ENCODE results near the gene ABCB9. TPM values are rescaled to one million over a fixed set of nuclear protein-coding genes. Genes with fewer than 3 reads are reported as not detected.
A peak's percentile ranks its signal among the peaks of the same experiment; 100 is the strongest.

The ABCB9 gene
- total and polyA plus RNA-seq, 9 donors, result 3.1 to 4.9 (median 3.4) TPM

GRCh38 chr12:122995503-122996187, 29.4 kb upstream of the ABCB9 start:
- Histone ChIP-seq H3K4me3 (ENCODE audit: low read length) (no peak overlapping the region), H3K27ac (ENCODE audit: low read length) (no peak overlapping the region), H3K4me1 (ENCODE audit: control insufficient read depth, insufficient read depth, low read length) (peaks cover 42% of the 10 kb centered on the region), H3K9me3 (replicated peaks; ENCODE audit: control insufficient read depth, low read depth, low read length) (no peaks in the 10 kb centered on the region), H3K36me3 (ENCODE audit: control insufficient read depth, insufficient read depth, low read length) (peaks cover 5% of the 10 kb centered on the region), H3K27me3 (ENCODE audit: control insufficient read depth, insufficient read depth, low read length) (no peaks in the 10 kb centered on the region)
- WGBS (ENCODE audit: insufficient coverage), result 65% methylated on average over 18 of the region's 20 CpGs
- peak; percentile 44 for DNase-seq

DNA sequence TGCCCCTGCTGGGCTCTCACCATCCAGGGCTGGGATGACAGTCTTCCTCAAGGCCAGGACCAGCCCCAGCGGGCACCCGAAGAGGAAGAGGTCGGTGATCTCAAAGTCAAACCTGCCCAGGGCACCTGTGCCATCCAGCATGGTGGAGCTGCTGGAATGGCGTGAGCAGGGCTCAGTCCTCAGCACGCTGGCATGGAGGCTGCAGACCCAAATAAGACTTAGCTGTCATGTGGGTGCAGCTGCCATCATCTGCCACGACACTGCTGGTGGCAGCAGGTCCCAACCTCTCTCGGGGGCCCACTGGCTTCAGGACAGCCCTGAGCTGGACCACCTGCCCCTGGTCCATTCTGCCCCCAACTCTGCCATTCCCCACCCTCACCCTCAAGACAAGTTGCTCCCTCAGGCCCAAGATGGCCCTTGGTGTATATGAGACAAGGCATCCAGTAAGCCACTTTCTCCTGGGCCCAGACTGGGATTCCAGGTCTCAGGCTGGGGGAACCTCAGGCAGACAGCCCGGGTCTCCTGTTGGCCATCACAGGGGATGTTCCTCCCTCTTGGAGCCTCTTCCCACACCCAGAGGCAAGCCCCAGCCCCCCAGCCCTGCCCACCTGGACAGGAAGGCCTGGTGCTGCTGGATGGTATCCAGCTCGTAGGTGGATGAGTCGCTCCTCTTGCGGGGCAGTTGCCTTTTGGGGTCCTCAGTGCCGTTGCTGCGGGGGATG, 28.7 kb upstream of the ABCB9 start:
- H3K27me3 ChIP-seq (ENCODE audit: control insufficient read depth, insufficient read depth, low read length), result no peaks in the 10 kb centered on the region
- H3K27ac ChIP-seq (ENCODE audit: low read length), result no peak overlapping the region
- 81% methylated on average over 13 of the region's 13 CpGs for WGBS (ENCODE audit: insufficient coverage)
- no peaks in the 10 kb centered on the region for H3K9me3 ChIP-seq (replicated peaks; ENCODE audit: control insufficient read depth, low read depth, low read length)
- DNase-seq, result no peak
- peaks cover 37% of the 10 kb centered on the region for H3K4me1 ChIP-seq (ENCODE audit: control insufficient read depth, insufficient read depth, low read length)
- no peak overlapping the region for H3K4me3 ChIP-seq (ENCODE audit: low read length)
- peaks cover 4% of the 10 kb centered on the region for H3K36me3 ChIP-seq (ENCODE audit: control insufficient read depth, insufficient read depth, low read length)

DNA sequence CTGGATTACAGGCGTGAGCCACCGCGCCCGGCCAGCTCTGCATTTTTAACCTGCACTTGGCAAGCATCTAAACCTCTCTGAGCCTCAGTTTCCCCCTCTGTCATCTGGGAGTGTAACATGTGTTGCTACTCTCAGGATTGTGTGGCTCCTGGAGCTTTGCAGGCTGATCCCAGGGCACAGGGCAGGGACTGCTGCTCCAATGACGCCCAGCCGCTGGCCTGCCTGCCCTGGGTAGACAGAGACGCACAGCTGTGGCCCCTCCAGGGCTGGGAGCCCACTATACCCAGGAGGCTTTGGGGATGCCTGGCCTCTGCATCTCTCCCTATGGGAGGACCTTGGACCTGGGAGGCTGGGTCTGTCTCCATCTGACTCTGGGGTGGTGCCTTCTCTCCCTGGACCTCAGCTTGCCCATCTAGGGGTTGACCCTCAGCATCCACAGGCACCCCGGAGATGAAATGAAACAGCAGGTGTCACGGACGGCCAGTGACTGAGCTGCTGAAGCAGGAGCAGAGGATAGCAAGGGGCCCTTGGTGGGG, 27.9 kb upstream of the ABCB9 start:
- H3K4me1 ChIP-seq (ENCODE audit: control insufficient read depth, insufficient read depth, low read length), result peaks cover 30% of the 10 kb centered on the region
- no peaks in the 10 kb centered on the region for H3K9me3 ChIP-seq (replicated peaks; ENCODE audit: control insufficient read depth, low read depth, low read length)
- peaks cover 4% of the 10 kb centered on the region for H3K36me3 ChIP-seq (ENCODE audit: control insufficient read depth, insufficient read depth, low read length)
- no peaks in the 10 kb centered on the region for H3K27me3 ChIP-seq (ENCODE audit: control insufficient read depth, insufficient read depth, low read length)
- 78% methylated on average over 7 of the region's 10 CpGs for WGBS (ENCODE audit: insufficient coverage)
- H3K4me3 ChIP-seq (ENCODE audit: low read length), result no peak overlapping the region
- DNase-seq, result no peak
- H3K27ac ChIP-seq (ENCODE audit: low read length), result no peak overlapping the region

- Histone ChIP-seq H3K4me1 (ENCODE audit: control insufficient read depth, insufficient read depth, low read length) (peaks cover 23% of the 10 kb centered on the region), H3K36me3 (ENCODE audit: control insufficient read depth, insufficient read depth, low read length) (peaks cover 13% of the 10 kb centered on the region), H3K9me3 (replicated peaks; ENCODE audit: control insufficient read depth, low read depth, low read length) (no peaks in the 10 kb centered on the region), H3K4me3 (ENCODE audit: low read length) (no peak overlapping the region), H3K27ac (ENCODE audit: low read length) (no peak overlapping the region), H3K27me3 (ENCODE audit: control insufficient read depth, insufficient read depth, low read length) (no peaks in the 10 kb centered on the region)
- WGBS (ENCODE audit: insufficient coverage), result 42% methylated on average over 18 of the region's 19 CpGs
- no peak for DNase-seq
These were observed 26.1 kb upstream of the ABCB9 start for GRCh38 chr12:122992386-122992785.

- Histone ChIP-seq H3K4me1 (ENCODE audit: control insufficient read depth, insufficient read depth, low read length) (peaks cover 23% of the 10 kb centered on the region), H3K27me3 (ENCODE audit: control insufficient read depth, insufficient read depth, low read length) (no peaks in the 10 kb centered on the region), H3K9me3 (replicated peaks; ENCODE audit: control insufficient read depth, low read depth, low read length) (no peaks in the 10 kb centered on the region), H3K27ac (ENCODE audit: low read length) (no peak overlapping the region), H3K36me3 (ENCODE audit: control insufficient read depth, insufficient read depth, low read length) (peaks cover 15% of the 10 kb centered on the region), H3K4me3 (ENCODE audit: low read length) (no peak overlapping the region)
- DNase-seq, result no peak
- WGBS (ENCODE audit: insufficient coverage), result 70% methylated on average over 23 of the region's 27 CpGs
These were observed 25.5 kb upstream of the ABCB9 start for GRCh38 chr12:122991623-122992275.

DNA sequence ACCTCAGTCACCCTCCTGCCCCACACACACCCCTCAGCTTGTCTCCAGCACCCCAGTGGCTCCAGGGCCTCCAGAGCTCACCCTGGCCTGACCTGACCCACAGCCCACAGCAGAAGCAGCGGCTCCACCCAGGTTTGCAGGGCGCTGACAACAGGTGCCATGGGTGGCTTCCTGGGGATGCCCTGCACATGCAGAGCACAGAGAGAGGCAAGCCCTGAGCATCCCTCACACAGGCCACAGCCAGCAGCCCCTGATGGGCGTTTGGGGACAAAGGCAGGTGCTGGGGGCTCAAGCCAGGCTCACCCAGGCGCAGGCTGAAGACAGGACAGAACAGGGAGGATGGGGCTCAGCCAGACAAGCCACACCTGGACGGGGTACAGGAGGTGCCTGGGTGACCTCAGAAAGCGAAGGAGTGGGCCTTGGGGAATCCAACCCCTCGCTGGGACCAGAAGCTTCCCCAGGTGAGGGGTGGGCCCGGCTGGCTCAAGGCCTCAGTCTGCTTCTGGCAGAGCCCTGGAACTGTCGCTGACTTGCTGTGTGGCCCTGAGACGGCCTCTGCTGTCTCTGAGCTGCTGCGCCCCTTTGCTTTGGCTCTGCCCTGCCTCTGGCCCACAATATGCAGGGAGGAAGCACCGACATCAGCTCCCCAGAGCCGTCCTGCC, 24.8 kb upstream of the ABCB9 start:
- DNase-seq, result no peak
- Histone ChIP-seq H3K4me1 (ENCODE audit: control insufficient read depth, insufficient read depth, low read length) (peaks cover 17% of the 10 kb centered on the region), H3K36me3 (ENCODE audit: control insufficient read depth, insufficient read depth, low read length) (peaks cover 17% of the 10 kb centered on the region)

DNA sequence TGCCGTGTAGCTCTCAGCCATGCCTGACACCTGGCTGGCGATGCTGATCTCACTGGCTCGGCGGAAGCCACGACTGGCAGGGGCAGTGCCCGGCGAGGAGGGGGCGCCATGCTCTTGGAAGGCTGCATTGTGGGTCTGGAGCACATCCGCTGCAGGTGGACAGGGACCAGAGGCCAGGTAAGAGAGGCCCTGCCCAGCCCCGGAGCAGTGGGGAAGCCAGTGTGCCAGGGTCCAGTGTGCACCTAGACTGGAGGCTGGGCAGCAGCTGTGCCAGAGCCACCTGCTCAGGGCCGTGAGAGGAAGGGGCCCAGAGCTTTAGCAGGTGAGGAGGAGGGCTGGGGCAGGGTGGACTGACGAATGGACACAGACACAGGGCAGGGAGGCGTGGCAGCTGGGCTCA, 24.3 kb upstream of the ABCB9 start:
- no peaks in the 10 kb centered on the region for H3K27me3 ChIP-seq (ENCODE audit: control insufficient read depth, insufficient read depth, low read length)
- H3K36me3 ChIP-seq (ENCODE audit: control insufficient read depth, insufficient read depth, low read length), result peaks cover 17% of the 10 kb centered on the region
- H3K9me3 ChIP-seq (replicated peaks; ENCODE audit: control insufficient read depth, low read depth, low read length), result no peaks in the 10 kb centered on the region
- WGBS (ENCODE audit: insufficient coverage), result 91% methylated on average over 11 of the region's 13 CpGs
- peaks cover 11% of the 10 kb centered on the region for H3K4me1 ChIP-seq (ENCODE audit: control insufficient read depth, insufficient read depth, low read length)
- DNase-seq, result no peak
- no peak overlapping the region for H3K27ac ChIP-seq (ENCODE audit: low read length)
- no peak overlapping the region for H3K4me3 ChIP-seq (ENCODE audit: low read length)

More for the DNA sequence above, 24.8 kb upstream of the ABCB9 start:
- Histone ChIP-seq H3K27me3 (ENCODE audit: control insufficient read depth, insufficient read depth, low read length) (no peaks in the 10 kb centered on the region), H3K4me3 (ENCODE audit: low read length) (no peak overlapping the region), H3K27ac (ENCODE audit: low read length) (no peak overlapping the region), H3K9me3 (replicated peaks; ENCODE audit: control insufficient read depth, low read depth, low read length) (no peaks in the 10 kb centered on the region)
- 93% methylated on average over 10 of the region's 13 CpGs for WGBS (ENCODE audit: insufficient coverage)

DNA sequence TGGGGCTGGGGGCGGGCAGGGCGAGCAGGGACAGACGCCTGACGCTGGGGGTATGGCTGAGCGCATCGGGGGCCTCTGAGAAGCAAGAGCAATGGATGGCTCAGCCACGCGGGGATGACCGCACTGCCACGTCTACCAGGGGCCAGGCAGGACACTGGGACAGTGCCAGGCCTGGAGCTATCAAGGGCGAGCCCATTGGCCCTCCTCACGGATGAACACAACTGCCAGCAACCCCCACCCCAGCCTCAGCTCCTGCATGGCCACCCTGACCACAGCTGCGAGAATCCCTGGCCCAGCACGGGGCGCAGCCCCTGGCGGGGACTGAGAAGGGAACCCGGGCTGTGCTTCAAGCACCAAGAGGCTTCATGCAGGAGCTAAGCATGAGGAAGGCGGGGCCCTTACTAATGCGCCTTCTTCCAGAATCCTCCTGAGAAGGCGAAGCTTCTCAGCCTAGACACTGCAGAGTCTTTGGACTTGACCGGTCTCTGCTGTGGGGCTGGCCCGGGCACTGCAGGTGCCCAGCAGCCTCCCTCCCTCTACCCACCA, 23.7 kb upstream of the ABCB9 start:
- Histone ChIP-seq H3K9me3 (replicated peaks; ENCODE audit: control insufficient read depth, low read depth, low read length) (no peaks in the 10 kb centered on the region), H3K27me3 (ENCODE audit: control insufficient read depth, insufficient read depth, low read length) (no peaks in the 10 kb centered on the region), H3K4me3 (ENCODE audit: low read length) (no peak overlapping the region), H3K4me1 (ENCODE audit: control insufficient read depth, insufficient read depth, low read length) (peaks cover 11% of the 10 kb centered on the region), H3K27ac (ENCODE audit: low read length) (no peak overlapping the region), H3K36me3 (ENCODE audit: control insufficient read depth, insufficient read depth, low read length) (peaks cover 22% of the 10 kb centered on the region)
- 79% methylated on average over 21 of the region's 22 CpGs for WGBS (ENCODE audit: insufficient coverage)
- DNase-seq, result no peak

DNA sequence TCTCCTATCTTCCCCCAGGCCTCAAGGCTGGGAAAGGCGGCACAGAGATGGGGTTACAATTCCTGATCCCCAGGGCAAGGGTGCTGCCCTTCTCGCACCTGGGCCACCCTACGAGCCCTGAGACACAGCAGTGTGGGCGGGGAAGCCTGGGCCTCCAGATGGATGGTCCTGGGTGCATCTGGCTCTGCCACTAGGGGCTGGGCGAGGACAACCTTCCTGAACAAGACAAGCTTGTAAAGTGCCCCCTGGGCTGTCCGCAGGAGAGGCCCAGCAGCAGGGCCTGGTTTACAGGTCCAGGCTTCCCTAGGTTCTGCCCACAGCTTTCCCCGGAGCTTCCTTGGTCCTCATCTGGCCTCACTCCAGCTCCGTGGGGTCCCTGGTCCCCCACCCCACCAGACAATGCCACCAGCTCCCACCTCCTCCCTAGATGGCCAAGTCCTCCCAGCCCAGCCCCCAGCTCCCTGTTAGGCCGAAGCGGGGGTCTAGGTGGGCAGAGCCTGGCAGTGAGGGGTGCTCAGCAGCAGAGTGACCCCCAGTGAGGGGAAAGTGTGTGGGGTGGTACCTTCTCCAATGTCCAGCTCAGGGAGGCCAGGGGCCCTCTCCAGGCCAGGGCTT, 23.1 kb upstream of the ABCB9 start:
- H3K36me3 ChIP-seq (ENCODE audit: control insufficient read depth, insufficient read depth, low read length), result peaks cover 25% of the 10 kb centered on the region
- H3K27me3 ChIP-seq (ENCODE audit: control insufficient read depth, insufficient read depth, low read length), result no peaks in the 10 kb centered on the region
- DNase-seq, result no peak
- peaks cover 13% of the 10 kb centered on the region for H3K4me1 ChIP-seq (ENCODE audit: control insufficient read depth, insufficient read depth, low read length)
- H3K9me3 ChIP-seq (replicated peaks; ENCODE audit: control insufficient read depth, low read depth, low read length), result no peaks in the 10 kb centered on the region
- no peak overlapping the region for H3K27ac ChIP-seq (ENCODE audit: low read length)
- WGBS (ENCODE audit: insufficient coverage), result 72% methylated on average over 6 of the region's 10 CpGs
- no peak overlapping the region for H3K4me3 ChIP-seq (ENCODE audit: low read length)

Data from muscle of leg (tissue), 11 donors.